Activated naive CD8-positive, alpha-beta T cell treated with anti-CD3 and anti-CD28 coated beads for 36 hours (primary cell): ENCODE measurements around the gene TSPAN31. TPM values are rescaled to one million over a fixed set of nuclear protein-coding genes. Genes with fewer than 3 reads are reported as not detected.
A peak's percentile ranks its signal among the peaks of the same experiment; 100 is the strongest.
"Not testable (repeated sequence)": the region's sequence is repeated elsewhere in the genome, so short reads cannot be mapped to it uniquely, and the experiment has no call there.

Source experiments
- DNase-seq: peaks from one replicate; pipeline ENCODE4 v3.0.0; 2021
- H3K27ac Mint-ChIP-seq: one replicate; pipeline ENCODE4 v1.8.0; 2022; ENCODE audit warnings: mild to moderate bottlenecking, moderate library complexity, mixed read lengths
- H3K27me3 Mint-ChIP-seq: one replicate; pipeline ENCODE4 v1.8.0; 2022; ENCODE audit warnings: mild to moderate bottlenecking, mixed read lengths
- H3K36me3 Mint-ChIP-seq: one replicate; pipeline ENCODE4 v1.8.0; 2021; ENCODE audit warnings: mild to moderate bottlenecking, mixed read lengths
- H3K4me1 Mint-ChIP-seq: one replicate; pipeline ENCODE4 v1.8.0; 2021; ENCODE audit warnings: mixed read lengths
- H3K4me3 Mint-ChIP-seq: one replicate; pipeline ENCODE4 v1.8.0; 2022; ENCODE audit warnings: mild to moderate bottlenecking, moderate library complexity, mixed read lengths
- H3K9me3 Mint-ChIP-seq: one replicate; pipeline ENCODE4 v1.8.0; 2022; ENCODE audit warnings: mixed read lengths
- total RNA-seq, 2 experiments: library from RNA; stranded (reverse); gene quantifications; one replicate each; pipeline ENCODE4 v1.2.3, GENCODE V29; 2021

Gene TSPAN31
- total RNA-seq, 2 experiments from 2014 or later, result 5.7 TPM

DNA sequence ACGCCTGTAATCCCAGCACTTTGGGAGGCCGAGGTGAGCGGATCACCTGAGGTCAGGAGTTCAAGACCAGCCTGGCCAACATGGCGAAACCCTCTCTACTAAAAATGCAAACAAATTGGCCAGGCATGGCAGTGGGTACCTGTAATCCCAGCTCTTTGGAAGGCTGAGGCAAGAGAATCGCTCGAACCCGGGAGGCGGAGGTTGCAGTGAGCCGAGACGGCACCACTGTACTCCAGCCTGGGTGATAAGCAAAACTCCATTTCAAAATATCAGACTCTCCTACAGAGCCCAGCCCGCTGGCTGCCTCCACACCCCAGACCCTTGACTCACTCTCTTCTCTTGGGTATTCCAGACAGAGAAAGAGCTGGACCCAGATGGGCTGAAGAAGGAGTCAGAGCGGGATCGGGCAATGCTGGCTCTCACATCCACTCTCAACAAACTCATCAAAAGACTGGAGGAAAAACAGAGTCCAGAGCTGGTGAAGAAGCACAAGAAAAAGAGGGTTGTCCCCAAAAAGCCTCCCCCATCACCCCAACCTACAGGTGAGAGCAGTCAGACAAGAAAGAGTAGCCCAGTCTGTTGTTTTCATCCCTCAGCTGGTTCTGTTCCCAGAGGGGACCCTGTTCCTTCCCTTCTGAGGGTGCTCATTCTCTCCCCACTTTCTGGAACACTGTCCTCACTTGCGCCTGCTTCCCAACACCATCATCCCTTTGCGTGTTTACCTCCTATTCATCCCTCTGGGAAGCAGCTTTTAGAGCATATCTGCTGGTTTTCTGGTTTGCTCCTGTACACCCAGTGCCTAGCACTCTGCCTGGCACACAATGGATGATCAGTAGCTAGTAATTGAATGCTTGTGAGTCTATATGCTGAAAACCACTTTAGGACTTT, 26.0 kb upstream of the TSPAN31 start:
- Mint-ChIP-seq H3K4me1 (peaks cover 2% of the 10 kb centered on the region), H3K9me3 (no peaks in the 10 kb centered on the region), H3K27ac (no peak overlapping the region), H3K36me3 (peaks cover 25% of the 10 kb centered on the region), H3K4me3 (no peak overlapping the region), H3K27me3 (no peaks in the 10 kb centered on the region)
- no peak for DNase-seq

GRCh38 chr12:57719777-57720605, 24.8 kb upstream of the TSPAN31 start:
- Mint-ChIP-seq H3K9me3 (no peaks in the 10 kb centered on the region), H3K27ac (peak overlapping the region; percentile 20), H3K4me1 (peaks cover 2% of the 10 kb centered on the region), H3K36me3 (peaks cover 25% of the 10 kb centered on the region), H3K27me3 (no peaks in the 10 kb centered on the region), H3K4me3 (no peak overlapping the region)
- no peak for DNase-seq

DNA sequence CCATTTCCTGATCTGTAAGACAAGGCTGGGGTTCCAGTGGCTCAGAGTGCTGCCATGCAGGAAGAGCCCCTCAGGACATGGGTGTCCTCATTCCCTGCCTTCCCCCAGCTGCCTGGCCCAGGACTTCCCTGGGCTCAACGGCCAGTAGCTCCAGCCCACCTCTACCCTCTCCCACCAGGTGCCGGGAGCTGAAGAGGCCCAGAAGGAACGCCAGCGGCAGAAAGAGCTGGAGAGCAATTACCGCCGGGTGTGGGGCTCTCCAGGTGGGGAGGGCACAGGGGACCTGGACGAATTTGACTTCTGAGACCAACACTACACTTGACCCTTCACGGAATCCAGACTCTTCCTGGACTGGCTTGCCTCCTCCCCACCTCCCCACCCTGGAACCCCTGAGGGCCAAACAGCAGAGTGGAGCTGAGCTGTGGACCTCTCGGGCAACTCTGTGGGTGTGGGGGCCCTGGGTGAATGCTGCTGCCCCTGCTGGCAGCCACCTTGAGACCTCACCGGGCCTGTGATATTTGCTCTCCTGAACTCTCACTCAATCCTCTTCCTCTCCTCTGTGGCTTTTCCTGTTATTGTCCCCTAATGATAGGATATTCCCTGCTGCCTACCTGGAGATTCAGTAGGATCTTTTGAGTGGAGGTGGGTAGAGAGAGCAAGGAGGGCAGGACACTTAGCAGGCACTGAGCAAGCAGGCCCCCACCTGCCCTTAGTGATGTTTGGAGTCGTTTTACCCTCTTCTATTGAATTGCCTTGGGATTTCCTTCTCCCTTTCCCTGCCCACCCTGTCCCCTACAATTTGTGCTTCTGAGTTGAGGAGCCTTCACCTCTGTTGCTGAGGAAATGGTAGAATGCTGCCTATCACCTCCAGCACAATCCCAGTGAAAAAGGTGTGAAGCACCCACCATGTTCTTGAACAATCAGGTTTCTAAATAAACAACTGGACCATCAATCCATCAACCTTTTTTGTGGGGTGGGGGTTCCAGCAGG, 23.9 kb upstream of the TSPAN31 start:
- DNase-seq, result no peak
- no peaks in the 10 kb centered on the region for H3K9me3 Mint-ChIP-seq
- H3K36me3 Mint-ChIP-seq, result peaks cover 25% of the 10 kb centered on the region
- H3K4me3 Mint-ChIP-seq, result no peak overlapping the region
- H3K4me1 Mint-ChIP-seq, result peaks cover 2% of the 10 kb centered on the region
- H3K27me3 Mint-ChIP-seq, result no peaks in the 10 kb centered on the region
- H3K27ac Mint-ChIP-seq, result no peak overlapping the region

GRCh38 chr12:57721846-57722608, 22.8 kb upstream of the TSPAN31 start:
- not testable (repeated sequence) for H3K9me3 Mint-ChIP-seq, H3K4me3 Mint-ChIP-seq, H3K27ac Mint-ChIP-seq

DNA sequence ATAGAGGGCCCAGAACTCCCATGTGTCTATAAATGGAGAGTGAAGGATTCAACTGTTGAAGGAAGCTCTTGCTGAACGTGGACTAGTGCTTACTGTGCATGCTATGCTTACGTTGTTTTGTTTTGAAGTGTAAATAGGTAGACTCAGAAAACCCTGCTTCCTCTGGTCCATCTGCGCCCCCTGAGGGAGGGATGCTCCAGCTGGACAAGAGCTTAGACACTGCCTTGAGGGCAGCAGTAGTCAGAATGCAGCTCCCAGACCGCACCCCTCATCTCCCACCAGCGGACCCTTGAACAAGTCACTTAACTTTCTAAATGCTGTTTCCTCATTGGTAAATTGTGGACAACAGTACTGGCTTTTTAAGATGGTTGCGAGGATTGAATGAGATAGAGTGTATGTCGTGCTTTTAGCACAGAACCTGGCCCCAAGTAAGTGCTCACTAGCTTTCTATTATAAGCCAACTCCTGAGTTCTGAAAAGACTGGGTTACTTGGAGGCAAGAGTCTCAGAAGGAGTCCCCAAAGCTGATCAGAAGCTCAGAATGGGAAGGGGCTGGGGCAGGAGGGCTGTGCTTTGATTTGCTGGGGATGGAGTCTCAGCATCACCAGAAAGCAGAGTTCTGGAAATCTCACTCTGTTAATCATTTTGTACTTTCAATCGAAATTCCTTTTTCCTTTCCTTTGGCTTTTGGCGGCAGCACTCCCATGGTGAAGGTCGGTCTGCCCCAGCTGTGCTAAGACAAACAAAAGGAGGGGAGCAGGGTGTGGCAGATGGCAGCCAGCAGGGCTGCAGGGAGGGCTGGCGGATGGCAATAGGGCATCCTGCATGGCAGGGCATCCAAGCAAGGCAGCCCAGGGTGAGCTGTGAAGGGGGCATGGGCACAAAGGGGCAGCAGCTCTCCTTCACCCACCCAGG, 21.9 kb upstream of the TSPAN31 start:
- Mint-ChIP-seq H3K4me1 (peaks cover 4% of the 10 kb centered on the region), H3K27ac (peak overlapping the region; percentile 2), H3K27me3 (no peaks in the 10 kb centered on the region), H3K4me3 (no peak overlapping the region), H3K36me3 (peaks cover 30% of the 10 kb centered on the region), H3K9me3 (no peaks in the 10 kb centered on the region)
- no peak for DNase-seq

More at GRCh38 chr12:57721846-57722608, 22.8 kb upstream of the TSPAN31 start:
- DNase-seq, H3K4me1 Mint-ChIP-seq, H3K27me3 Mint-ChIP-seq: not testable (repeated sequence)
- H3K36me3 Mint-ChIP-seq, result peaks cover 27% of the 10 kb centered on the region

- H3K9me3 Mint-ChIP-seq, result no peaks in the 10 kb centered on the region
- H3K27ac Mint-ChIP-seq, result no peak overlapping the region
- DNase-seq, result no peak
- H3K4me3 Mint-ChIP-seq, result no peak overlapping the region
- H3K36me3 Mint-ChIP-seq, result peaks cover 28% of the 10 kb centered on the region
- H3K4me1 Mint-ChIP-seq, result peaks cover 4% of the 10 kb centered on the region
- no peaks in the 10 kb centered on the region for H3K27me3 Mint-ChIP-seq
Observed at GRCh38 chr12:57723630-57723962, 21.2 kb upstream of the TSPAN31 start.

GRCh38 chr12:57724003-57724935, 20.6 kb upstream of the TSPAN31 start:
- peaks cover 4% of the 10 kb centered on the region for H3K4me1 Mint-ChIP-seq
- no peak overlapping the region for H3K4me3 Mint-ChIP-seq
- H3K27ac Mint-ChIP-seq, result no peak overlapping the region
- H3K9me3 Mint-ChIP-seq, result no peaks in the 10 kb centered on the region
- H3K36me3 Mint-ChIP-seq, result peaks cover 24% of the 10 kb centered on the region
- H3K27me3 Mint-ChIP-seq, result no peaks in the 10 kb centered on the region
- DNase-seq, result no peak

GRCh38 chr12:57724936-57725740, 19.7 kb upstream of the TSPAN31 start:
- Mint-ChIP-seq H3K4me3 (no peak overlapping the region), H3K36me3 (peaks cover 18% of the 10 kb centered on the region), H3K4me1 (peaks cover 4% of the 10 kb centered on the region), H3K27ac (no peak overlapping the region), H3K27me3 (no peaks in the 10 kb centered on the region), H3K9me3 (no peaks in the 10 kb centered on the region)
- DNase-seq, result no peak

- Mint-ChIP-seq H3K4me3 (no peak overlapping the region), H3K9me3 (no peaks in the 10 kb centered on the region), H3K27ac (no peak overlapping the region), H3K36me3 (peaks cover 17% of the 10 kb centered on the region), H3K4me1 (peaks cover 4% of the 10 kb centered on the region), H3K27me3 (no peaks in the 10 kb centered on the region)
- DNase-seq, result no peak
Observed at GRCh38 chr12:57725851-57726150, 19.0 kb upstream of the TSPAN31 start.

- Mint-ChIP-seq H3K27ac (no peak overlapping the region), H3K36me3 (peaks cover 14% of the 10 kb centered on the region), H3K27me3 (no peaks in the 10 kb centered on the region), H3K4me1 (peaks cover 4% of the 10 kb centered on the region), H3K9me3 (no peaks in the 10 kb centered on the region), H3K4me3 (peak overlapping the region; percentile 45)
- DNase-seq, result peak; percentile 28
Observed at GRCh38 chr12:57726151-57726883, 18.5 kb upstream of the TSPAN31 start.

GRCh38 chr12:57726884-57727757, 17.7 kb upstream of the TSPAN31 start:
- Mint-ChIP-seq H3K4me3 (no peak overlapping the region), H3K27me3 (no peaks in the 10 kb centered on the region), H3K36me3 (peaks cover 10% of the 10 kb centered on the region), H3K9me3 (no peaks in the 10 kb centered on the region), H3K4me1 (peaks cover 2% of the 10 kb centered on the region), H3K27ac (no peak overlapping the region)
- DNase-seq, result no peak
